PC-3 (cell line): Measurements from ENCODE around the gene GBP5. TPM values are rescaled to one million over a fixed set of nuclear protein-coding genes. Genes with fewer than 3 reads are reported as not detected.
"Not testable (repeated sequence)": the region's sequence is repeated elsewhere in the genome, so short reads cannot be mapped to it uniquely, and the experiment has no call there.

ENCODE experiments used
- ATAC-seq: fragments of 200-7000 bp; cut with Tn5 transposase; 2 replicates; pipeline ENCODE4 v1.9.1; 2020; ENCODE audit warnings: mild to moderate bottlenecking, moderate library complexity
- BruUV-seq: library from RNA; stranded (reverse); fragments of 400-500 nt; replicated peaks from 2 replicates; lab custom pipeline; 2021; lab: Mats Ljungman, UMichigan
- CTCF ChIA-PET: fragments of 300-600 bp; sonication (Branson Sonifier 250); formaldehyde crosslinking; loops from one replicate; lab custom pipeline; 2022; ENCODE audit warnings: antibody characterized with exemption; lab: Charles Lee
- POLR2A ChIA-PET: fragments of 300-600 bp; sonication (Branson Sonifier 250); formaldehyde crosslinking; loops from one replicate; lab custom pipeline; 2022; ENCODE audit warnings: antibody characterized with exemption; ENCODE audit not compliant: unreplicated experiment; lab: Charles Lee
- DNase-seq: peaks from one replicate; pipeline ENCODE4 v3.0.0-alpha.2; 2015
- H2AFZ ChIP-seq: fragments of 300-600 bp; sonication (generic); 2 replicates; pipeline ENCODE4 v1.6.0; 2016; ENCODE audit warnings: antibody characterized with exemption, low read length
- H3F3A ChIP-seq: fragments of 300-600 bp; sonication (generic); one replicate; pipeline ENCODE4 v1.6.0; 2017; ENCODE audit warnings: antibody characterized with exemption, low read length, control low read depth, mild to moderate bottlenecking; ENCODE audit not compliant: unreplicated experiment
- H3K27ac ChIP-seq: fragments of 300-600 bp; sonication (generic); 2 replicates; pipeline ENCODE4 v1.5.1; 2016; ENCODE audit warnings: mild to moderate bottlenecking, low read length
- H3K27me3 ChIP-seq: fragments of 300-600 bp; sonication (generic); 2 replicates; pipeline ENCODE4 v1.6.1; 2016; ENCODE audit warnings: low read length, mixed read lengths
- H3K36me3 ChIP-seq: fragments of 300-600 bp; sonication (generic); 2 replicates; pipeline ENCODE4 v1.6.1; 2016; ENCODE audit warnings: low read depth, mixed run types, low read length, mixed read lengths
- H3K4me1 ChIP-seq: fragments of 300-600 bp; sonication (generic); 2 replicates; pipeline ENCODE4 v1.5.1; 2016; ENCODE audit warnings: low read length; ENCODE audit not compliant: insufficient read depth
- H3K4me2 ChIP-seq: fragments of 300-600 bp; sonication (generic); 2 replicates; pipeline ENCODE4 v1.6.0; 2016; ENCODE audit warnings: low read length
- H3K4me3 ChIP-seq: fragments of 300-600 bp; sonication (generic); 2 replicates; pipeline ENCODE4 v1.5.1; 2016; ENCODE audit warnings: mild to moderate bottlenecking, low read length, mixed read lengths
- H3K79me2 ChIP-seq: fragments of 300-600 bp; sonication (generic); 2 replicates; pipeline ENCODE4 v1.6.1; 2017; ENCODE audit warnings: low read length, mixed read lengths
- H3K9ac ChIP-seq: fragments of 300-600 bp; sonication (generic); 2 replicates; pipeline ENCODE4 v1.6.0; 2016; ENCODE audit warnings: mild to moderate bottlenecking, low read length
- H3K9me2 ChIP-seq: fragments of 300-600 bp; sonication (generic); replicated peaks from 2 replicates; pipeline ENCODE4 v1.6.1; 2016; ENCODE audit warnings: mixed run types, low read length, mixed read lengths
- H3K9me3 ChIP-seq: fragments of 300-600 bp; sonication (generic); 2 replicates; pipeline ENCODE4 v1.6.1; 2016; ENCODE audit warnings: low read length, mixed read lengths
- H4K20me1 ChIP-seq: fragments of 300-600 bp; sonication (generic); 2 replicates; pipeline ENCODE4 v1.6.1; 2016; ENCODE audit warnings: low read length, mixed read lengths
- CTCF ChIP-seq: fragments of 300-600 bp; sonication (generic); conservative IDR thresholded peaks from 2 replicates; pipeline ENCODE4 v1.5.1; 2017; ENCODE audit warnings: antibody characterized with exemption, low read depth, mild to moderate bottlenecking, low read length
- EZH2 ChIP-seq: fragments of 300-600 bp; sonication (generic); IDR thresholded peaks from one replicate; pipeline ENCODE4 v1.6.1; 2017; ENCODE audit warnings: antibody characterized with exemption, mild to moderate bottlenecking, low read length; ENCODE audit not compliant: unreplicated experiment
- EZH2phosphoT487 ChIP-seq: fragments of 300-600 bp; sonication (generic); IDR thresholded peaks from 2 replicates; pipeline ENCODE4 v1.6.1; 2018; ENCODE audit warnings: mild to moderate bottlenecking, antibody characterized with exemption, low read length, borderline replicate concordance
- intact Hi-C: fragments of 100-400 bp; cut with micrococcal nuclease; formaldehyde crosslinking; loops from 2 replicates; pipeline ENCODE4 v1.9.0; 2023
- total RNA-seq: library from RNA; depleted of rRNA; stranded (reverse); fragments of >200 nt; gene quantifications from 2 replicates; pipeline ENCODE4 v1.2.3, GENCODE V29; 2014

GBP5 gene
- total RNA-seq, 1 experiment from 2014 or later, result not detected

GRCh38 chr1:89259283-89259971, 13.2 kb downstream of the GBP5 start:
- Histone ChIP-seq H3K4me3 (no peak overlapping the region), H3F3A (no peaks in the 10 kb centered on the region), H3K36me3 (no peaks in the 10 kb centered on the region), H3K9me2 (no peaks in the 10 kb centered on the region), H3K4me2 (no peak overlapping the region), H3K27me3 (no peaks in the 10 kb centered on the region), H3K9me3 (no peaks in the 10 kb centered on the region), H2AFZ (no peak overlapping the region), H3K27ac (no peak overlapping the region), H4K20me1 (no peaks in the 10 kb centered on the region), H3K4me1 (0 out of 2 replicates have a peak, but pooled peaks cover 5% of the 10 kb centered on the region), H3K9ac (no peak overlapping the region), H3K79me2 (no peaks in the 10 kb centered on the region)
- CTCF ChIA-PET, result no interaction called here
- BruUV-seq, result no TSS peak
- intact Hi-C loops, result no loop called here
- POLR2A ChIA-PET, result no interaction called here
- TF ChIP-seq EZH2phosphoT487, result no peak
- TF ChIP-seq EZH2, result no peak
- no peak for TF ChIP-seq CTCF
- ATAC-seq (no peak), DNase-seq (no peak)

DNA sequence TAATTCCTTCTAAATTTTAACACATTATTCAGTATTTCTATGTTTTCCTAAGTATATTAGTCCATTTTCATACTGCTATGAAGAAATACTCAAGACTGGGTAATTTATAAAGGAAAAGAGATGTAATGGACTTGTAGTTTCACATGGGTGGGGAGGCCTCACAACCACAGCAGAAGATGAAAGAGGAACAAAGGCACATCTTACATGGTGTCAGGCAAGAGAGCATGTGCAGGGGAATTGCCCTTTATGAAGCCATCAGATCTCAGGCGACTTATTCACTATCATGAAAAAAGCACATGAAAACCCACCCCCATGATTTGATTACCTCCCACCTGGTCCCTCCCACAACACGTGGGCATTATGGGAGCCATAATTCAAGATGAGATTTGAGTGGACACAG, 15.6 kb downstream of the GBP5 start:
- Histone ChIP-seq H3K4me2 (no peak overlapping the region), H3K79me2 (no peaks in the 10 kb centered on the region), H3K9me3 (no peaks in the 10 kb centered on the region), H3K9ac (no peak overlapping the region), H3K4me1 (0 out of 2 replicates have a peak, but pooled peaks cover under 1% of the 10 kb centered on the region), H3K9me2 (no peaks in the 10 kb centered on the region), H3F3A (no peaks in the 10 kb centered on the region), H3K36me3 (no peaks in the 10 kb centered on the region), H3K27ac (no peak overlapping the region), H2AFZ (no peak overlapping the region), H3K4me3 (no peak overlapping the region), H4K20me1 (no peaks in the 10 kb centered on the region), H3K27me3 (no peaks in the 10 kb centered on the region)
- POLR2A ChIA-PET, result no interaction called here
- no peak for DNase-seq
- BruUV-seq, result no TSS peak
- CTCF ChIA-PET, result no interaction called here
- TF ChIP-seq CTCF, result no peak
- no peak for TF ChIP-seq EZH2phosphoT487
- no peak for TF ChIP-seq EZH2
- no peak for ATAC-seq
- intact Hi-C loops, result no loop called here

- H4K20me1 ChIP-seq, H3K4me3 ChIP-seq, H3K4me1 ChIP-seq, H3K79me2 ChIP-seq, H3K9ac ChIP-seq, H3K4me2 ChIP-seq, H2AFZ ChIP-seq, BruUV-seq, H3K27ac ChIP-seq, H3F3A ChIP-seq, ATAC-seq, H3K9me3 ChIP-seq, POLR2A ChIA-PET, DNase-seq, H3K9me2 ChIP-seq, H3K27me3 ChIP-seq, H3K36me3 ChIP-seq, CTCF ChIA-PET, intact Hi-C loops: not testable (repeated sequence)
Observed at GRCh38 chr1:89255581-89255980, 17.1 kb downstream of the GBP5 start.
